MCF 10A (cell line): ENCODE results near the gene BEND3. TPM values are rescaled to one million over a fixed set of nuclear protein-coding genes. Genes with fewer than 3 reads are reported as not detected.

ENCODE experiments used
- BruUV-seq: library from RNA; stranded (reverse); fragments of 400-500 nt; replicated peaks from 2 replicates; lab custom pipeline; 2021; lab: Mats Ljungman, UMichigan
- CTCF ChIA-PET: fragments of 300-600 bp; sonication (Branson Sonifier 250); formaldehyde crosslinking; extraction: SDS; loops from one replicate; lab custom pipeline; 2021; ENCODE audit warnings: antibody characterized with exemption, inconsistent platforms; lab: Yijun Ruan, JAX
- POLR2A ChIA-PET: fragments of 300-600, 350-650 bp; sonication (Branson Sonifier 250); formaldehyde crosslinking; extraction: SDS; loops from one replicate; lab custom pipeline; 2020; ENCODE audit warnings: antibody characterized with exemption, inconsistent platforms; lab: Yijun Ruan, JAX
- DNase-seq: peaks from one replicate; pipeline ENCODE4 v3.0.0-alpha.2; 2018; ENCODE audit not compliant: unreplicated experiment
- H3K27ac Mint-ChIP-seq: one replicate; pipeline ENCODE4 v1.8.0; 2022; ENCODE audit warnings: mild to moderate bottlenecking, low read depth, mixed read lengths; ENCODE audit not compliant: unreplicated experiment
- H3K27me3 Mint-ChIP-seq: one replicate; pipeline ENCODE4 v1.8.0; 2022; ENCODE audit warnings: mixed read lengths; ENCODE audit not compliant: insufficient read depth, unreplicated experiment
- H3K36me3 Mint-ChIP-seq: one replicate; pipeline ENCODE4 v1.8.0; 2022; ENCODE audit warnings: mild to moderate bottlenecking, moderate library complexity, mixed read lengths; ENCODE audit not compliant: insufficient read depth, unreplicated experiment
- H3K4me1 Mint-ChIP-seq: one replicate; pipeline ENCODE4 v1.8.0; 2022; ENCODE audit warnings: mixed read lengths; ENCODE audit not compliant: insufficient read depth, unreplicated experiment
- H3K4me3 Mint-ChIP-seq: one replicate; pipeline ENCODE4 v1.8.0; 2022; ENCODE audit warnings: mild to moderate bottlenecking, moderate library complexity, mixed read lengths; ENCODE audit not compliant: unreplicated experiment
- H3K9me3 Mint-ChIP-seq: one replicate; pipeline ENCODE4 v1.8.0; 2022; ENCODE audit warnings: mixed read lengths; ENCODE audit not compliant: unreplicated experiment
- CTCF ChIP-seq: fragments of 200-600 bp; IDR thresholded peaks from one replicate; pipeline ENCODE4 v1.8.0; 2022; ENCODE audit warnings: antibody characterized with exemption, mild to moderate bottlenecking; ENCODE audit not compliant: unreplicated experiment
- intact Hi-C: fragments of 100-400 bp; cut with micrococcal nuclease; formaldehyde crosslinking; loops from 2 replicates; pipeline ENCODE4 v1.14.1; 2022
- total RNA-seq: library from RNA; stranded (reverse); gene quantifications from 2 replicates; pipeline ENCODE4 v1.2.3, GENCODE V29; 2022

Gene BEND3
- total RNA-seq, 1 experiment from 2014 or later: 3.1 TPM

GRCh38 chr6:107079429-107079828, 35.9 kb downstream of the BEND3 start:
- POLR2A ChIA-PET: no interaction called here
- CTCF ChIA-PET: interaction anchor here (0.6 to 1.1 kb wide), 5 partner anchors 10 to 804 kb away, joined by 3 to 5 read pairs (median 4); partner anchors contain the start of gene MTRES1
- Mint-ChIP-seq H3K9me3 (no peaks in the 10 kb centered on the region), H3K27me3 (no peaks in the 10 kb centered on the region), H3K4me1 (no peaks in the 10 kb centered on the region), H3K4me3 (no peak overlapping the region), H3K36me3 (no peaks in the 10 kb centered on the region), H3K27ac (no peak overlapping the region)
- DNase-seq: no peak
- TF ChIP-seq CTCF: no peak
- no TSS peak for BruUV-seq
- intact Hi-C loops: no loop called here

- no peak overlapping the region for H3K27ac Mint-ChIP-seq
- BruUV-seq: no TSS peak
- no peaks in the 10 kb centered on the region for H3K27me3 Mint-ChIP-seq
- DNase-seq: no peak
- H3K4me1 Mint-ChIP-seq: no peaks in the 10 kb centered on the region
- TF ChIP-seq CTCF: no peak
- H3K36me3 Mint-ChIP-seq: no peaks in the 10 kb centered on the region
- POLR2A ChIA-PET: no interaction called here
- H3K4me3 Mint-ChIP-seq: no peak overlapping the region
- no peaks in the 10 kb centered on the region for H3K9me3 Mint-ChIP-seq
- intact Hi-C loops: no loop called here
- CTCF ChIA-PET: no interaction called here
These were observed 37.6 kb downstream of the BEND3 start for GRCh38 chr6:107077710-107078109.

GRCh38 chr6:107075951-107076381, 39.3 kb downstream of the BEND3 start:
- no peak overlapping the region for H3K4me3 Mint-ChIP-seq
- no peaks in the 10 kb centered on the region for H3K4me1 Mint-ChIP-seq

GRCh38 chr6:107070686-107071085, 44.6 kb downstream of the BEND3 start:
- CTCF ChIA-PET: interaction anchor here (0.6 kb wide), 1 partner anchor 776 kb away, joined by 3 read pairs; no protein-coding TSS in a partner anchor

More at GRCh38 chr6:107075951-107076381, 39.3 kb downstream of the BEND3 start:
- TF ChIP-seq CTCF: no peak
- ChIA-PET POLR2A (no interaction called here), CTCF (interaction anchor here (0.7 to 1.0 kb wide), 2 partner anchors 28 to 136 kb away, joined by 3 read pairs; no protein-coding TSS in a partner anchor)
- no TSS peak for BruUV-seq
- intact Hi-C loops: no loop called here
- Mint-ChIP-seq H3K27me3 (no peaks in the 10 kb centered on the region), H3K27ac (no peak overlapping the region), H3K36me3 (no peaks in the 10 kb centered on the region), H3K9me3 (no peaks in the 10 kb centered on the region)
- peak; percentile 16 for DNase-seq

More at GRCh38 chr6:107070686-107071085, 44.6 kb downstream of the BEND3 start:
- intact Hi-C loops: no loop called here
- H3K9me3 Mint-ChIP-seq: no peaks in the 10 kb centered on the region
- POLR2A ChIA-PET: no interaction called here
- TF ChIP-seq CTCF: no peak
- H3K4me3 Mint-ChIP-seq: no peak overlapping the region
- H3K36me3 Mint-ChIP-seq: peaks cover 6% of the 10 kb centered on the region
- no peaks in the 10 kb centered on the region for H3K4me1 Mint-ChIP-seq
- DNase-seq: no peak
- no TSS peak for BruUV-seq
- H3K27ac Mint-ChIP-seq: no peak overlapping the region
- no peaks in the 10 kb centered on the region for H3K27me3 Mint-ChIP-seq
